ENCODE results near the gene LYRM4.

The LYRM4 gene

GRCh38 chr6:5260661-5261544 is at the start of gene LYRM4, which contains the start of gene FARS2:
TSS of gene LYRM4 (minus strand) at chr6:5260950. CDS start at chr6:5260733, 217 bp downstream.
TSS of gene FARS2 (plus strand) at chr6:5261513.
- peak; percentile 76 for DNase-seq (ENCODE audit: low read depth, low spot score)

GRCh38 chr6:5308066-5308465 is 47.3 kb upstream of the LYRM4 start:
- DNase-seq (ENCODE audit: low read depth, low spot score) = no peak

DNA sequence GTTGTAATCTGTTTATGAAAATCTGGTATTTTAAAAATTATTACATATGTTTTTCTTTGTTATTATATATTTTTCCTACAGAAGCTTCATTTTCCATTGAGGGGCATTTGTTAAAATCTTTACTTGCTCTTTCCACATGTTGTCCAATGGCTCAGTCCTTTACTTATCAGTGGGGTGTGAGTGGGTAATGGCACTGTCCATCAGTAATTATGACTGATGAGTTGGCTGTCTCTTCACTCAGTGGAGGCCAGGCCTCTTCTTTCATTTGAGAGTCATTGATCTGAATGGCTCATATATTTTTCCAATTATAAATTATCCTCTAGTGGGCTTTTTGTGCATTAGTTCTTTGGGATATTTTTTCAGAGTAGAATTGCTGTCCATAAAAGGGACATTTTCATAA is 46.3 kb upstream of the LYRM4 start:
- DNase-seq (ENCODE audit: low read depth, low spot score) = no peak

DNA sequence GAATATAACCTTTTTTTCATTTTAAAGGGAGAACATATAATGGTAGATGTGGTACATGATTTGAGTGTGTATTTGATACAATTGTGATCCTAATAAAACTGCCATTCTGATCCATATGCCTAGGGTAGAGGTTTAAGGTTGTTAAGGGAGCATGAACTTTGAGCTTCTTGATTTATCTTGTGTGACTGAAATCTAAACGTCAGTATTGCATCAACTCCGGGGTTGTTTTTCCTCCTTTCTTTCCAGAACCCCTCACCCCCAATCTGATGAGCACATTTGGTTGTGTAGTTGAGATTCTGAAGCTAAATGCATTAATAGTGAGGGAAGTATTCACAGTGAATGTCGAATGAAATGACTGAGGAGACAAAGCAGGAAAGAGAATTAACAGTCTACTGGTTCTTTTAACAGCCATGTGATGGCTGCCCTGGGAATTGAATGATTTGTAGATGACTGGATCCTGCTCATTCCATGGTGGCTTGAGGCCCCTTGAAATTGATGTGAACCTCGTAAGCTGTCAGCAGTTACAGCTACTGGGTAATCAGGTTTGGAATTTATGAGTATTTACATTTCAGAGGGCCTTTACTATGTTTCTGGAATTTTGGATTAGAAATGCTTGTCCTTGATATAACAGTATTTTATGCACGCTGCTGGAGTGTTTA is 45.3 kb upstream of the LYRM4 start:
- DNase-seq (ENCODE audit: low read depth, low spot score) = no peak

GRCh38 chr6:5303682-5304081 is 42.9 kb upstream of the LYRM4 start:
- no peak for DNase-seq (ENCODE audit: low read depth, low spot score)

DNA sequence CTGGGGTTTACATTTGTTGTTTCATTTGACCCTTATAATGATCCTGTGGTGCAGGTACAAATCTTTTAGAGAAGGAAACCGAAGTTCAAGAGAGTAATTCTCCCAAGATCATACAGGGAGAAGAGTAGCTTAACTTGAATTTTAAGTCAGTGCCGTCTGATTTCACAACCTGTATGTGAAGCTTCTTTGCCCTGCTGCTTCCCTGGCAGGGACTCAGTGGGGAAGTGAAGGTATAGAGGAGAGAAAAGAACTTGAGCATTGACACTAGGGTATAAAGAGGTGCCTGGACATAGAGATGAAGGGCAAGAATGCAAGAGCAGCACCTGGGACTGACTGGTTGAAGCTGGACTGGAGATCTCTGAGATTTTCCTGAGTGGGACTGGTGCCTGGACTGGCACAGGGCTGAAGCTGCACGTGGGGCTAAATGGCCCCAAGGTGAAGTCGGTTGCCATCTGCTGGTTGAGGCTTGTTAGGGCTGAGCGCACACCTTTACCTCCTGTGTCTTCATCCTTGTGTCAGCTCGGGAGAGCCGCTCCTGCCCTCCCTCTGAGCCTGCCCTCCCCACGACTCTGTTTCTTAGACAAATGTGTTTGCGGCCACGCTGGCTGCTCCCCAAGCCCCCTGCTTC is 42.4 kb upstream of the LYRM4 start:
- DNase-seq (ENCODE audit: low read depth, low spot score) = no peak

DNA sequence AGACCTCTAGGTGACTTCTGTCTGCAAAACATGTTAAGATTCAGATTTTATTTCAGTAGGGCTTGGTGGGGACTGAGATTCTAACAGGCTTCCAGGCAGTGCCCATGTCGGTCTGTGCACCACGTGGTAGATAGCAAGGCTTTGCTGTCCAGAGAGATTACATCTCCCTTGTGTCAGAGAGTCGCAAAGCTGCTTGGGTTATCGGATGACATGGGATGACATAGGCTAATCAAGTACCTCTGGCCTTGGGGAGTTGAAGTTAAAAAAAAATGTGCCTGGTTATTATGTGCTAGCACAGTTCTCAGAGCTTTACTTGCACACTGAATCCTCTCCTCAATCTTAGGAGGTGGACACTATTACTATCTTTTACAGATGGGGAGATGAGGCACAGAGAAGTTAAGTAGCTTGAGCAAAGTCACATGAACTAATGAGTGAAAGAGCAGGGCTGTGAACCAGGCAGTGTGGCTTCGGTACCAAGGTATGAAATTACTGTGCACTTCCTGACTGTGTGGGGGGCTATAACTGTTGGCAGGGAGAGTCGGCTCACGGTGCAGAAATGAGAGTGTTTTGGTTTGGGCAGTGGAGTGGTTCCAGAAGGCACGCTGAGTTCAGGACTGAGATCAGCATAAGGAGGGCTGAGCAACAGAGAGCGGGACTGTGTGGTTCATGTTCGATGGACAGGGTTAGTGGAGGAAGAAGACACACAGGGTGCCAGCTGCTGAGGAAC is 41.6 kb upstream of the LYRM4 start:
- no peak for DNase-seq (ENCODE audit: low read depth, low spot score)

DNA sequence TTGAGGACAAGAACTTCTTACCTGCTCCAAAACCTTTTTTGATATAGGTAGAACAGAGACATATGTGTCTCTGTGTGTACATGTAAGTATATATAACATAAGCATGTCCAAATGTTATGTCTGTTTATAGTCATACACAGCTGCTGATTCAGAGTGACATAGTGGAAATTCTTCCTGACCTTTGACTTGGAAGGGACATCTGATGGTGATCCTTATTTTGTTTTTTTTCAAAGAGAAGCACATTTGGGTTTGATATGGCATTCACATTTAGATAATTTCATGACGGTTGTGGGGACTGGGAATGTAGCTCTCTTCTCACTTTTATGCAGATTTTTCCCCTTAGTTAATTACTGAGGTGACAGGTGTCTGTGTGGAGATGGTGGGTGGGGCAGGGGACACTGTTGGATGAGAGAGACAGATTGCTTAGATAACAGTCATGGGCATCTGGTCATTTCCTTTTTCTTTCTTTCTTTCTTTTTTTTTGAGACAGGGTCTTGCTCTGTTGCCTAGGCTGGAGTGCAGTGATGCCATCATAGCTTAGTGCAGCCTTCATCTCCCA is 39.5 kb upstream of the LYRM4 start:
- no peak for DNase-seq (ENCODE audit: low read depth, low spot score)

GRCh38 chr6:5295623-5296022 is 34.9 kb upstream of the LYRM4 start:
- DNase-seq (ENCODE audit: low read depth, low spot score) = no peak

- no peak for DNase-seq (ENCODE audit: low read depth, low spot score)
Observed at GRCh38 chr6:5294392-5295211, 33.9 kb upstream of the LYRM4 start.

DNA sequence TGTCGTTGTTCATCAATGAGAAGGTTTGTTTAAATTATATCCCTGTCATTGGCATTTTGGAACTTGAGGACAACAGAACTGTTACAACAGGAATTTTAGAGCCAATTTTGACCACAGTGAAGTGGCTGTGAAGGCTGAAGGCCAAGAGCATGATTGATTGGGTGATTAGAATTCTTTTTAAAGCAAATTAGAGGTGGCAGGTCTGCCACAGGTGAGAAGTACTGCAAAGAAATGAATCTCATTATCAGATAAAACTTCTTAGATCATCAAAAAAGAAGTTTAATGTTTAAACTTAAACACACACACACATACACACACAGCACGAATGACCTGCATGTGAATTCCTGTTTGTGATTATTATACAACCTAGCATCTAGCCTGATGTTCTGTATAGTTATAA is 32.9 kb upstream of the LYRM4 start:
- no peak for DNase-seq (ENCODE audit: low read depth, low spot score)

GRCh38 chr6:5292154-5292553 is 31.4 kb upstream of the LYRM4 start:
- DNase-seq (ENCODE audit: low read depth, low spot score) = no peak

DNA sequence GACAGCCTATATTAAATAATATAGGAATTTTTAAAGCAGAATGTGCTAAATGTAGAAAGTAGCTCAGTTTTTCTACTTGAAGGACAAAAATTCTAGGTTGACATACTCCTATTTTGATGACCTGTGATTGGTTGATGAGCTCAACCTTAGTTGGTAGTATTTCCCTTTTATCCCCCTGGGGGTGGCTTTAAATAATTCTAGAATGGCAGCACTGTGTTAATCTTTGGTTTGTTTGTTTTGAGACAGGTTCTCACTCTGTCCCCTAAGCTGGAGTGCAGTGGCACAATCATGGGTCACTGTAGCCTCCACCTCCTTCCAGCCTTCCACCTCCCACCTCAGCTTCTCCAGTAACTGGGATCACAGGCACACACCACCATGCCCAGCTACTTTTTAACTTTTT is 29.8 kb upstream of the LYRM4 start:
- no peak for DNase-seq (ENCODE audit: low read depth, low spot score)

DNA sequence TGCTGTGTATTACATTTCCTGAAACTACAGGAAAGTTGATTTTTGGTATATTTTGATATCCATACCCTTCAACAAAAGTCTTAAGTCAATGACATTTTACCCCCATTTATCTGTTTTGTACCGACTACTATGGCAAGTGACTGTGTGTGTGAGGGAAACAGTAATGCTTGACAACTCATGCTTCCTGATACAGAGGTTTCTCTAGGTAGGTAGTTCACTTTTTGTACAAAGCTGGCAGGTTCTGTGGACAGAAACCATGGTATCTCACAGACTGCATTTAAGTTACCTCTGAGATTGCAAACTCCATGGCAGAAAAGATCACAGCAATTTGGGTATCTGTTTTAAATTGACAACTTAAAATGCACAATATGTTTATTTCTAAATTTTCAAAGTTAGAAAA is 29.3 kb upstream of the LYRM4 start:
- no peak for DNase-seq (ENCODE audit: low read depth, low spot score)

DNA sequence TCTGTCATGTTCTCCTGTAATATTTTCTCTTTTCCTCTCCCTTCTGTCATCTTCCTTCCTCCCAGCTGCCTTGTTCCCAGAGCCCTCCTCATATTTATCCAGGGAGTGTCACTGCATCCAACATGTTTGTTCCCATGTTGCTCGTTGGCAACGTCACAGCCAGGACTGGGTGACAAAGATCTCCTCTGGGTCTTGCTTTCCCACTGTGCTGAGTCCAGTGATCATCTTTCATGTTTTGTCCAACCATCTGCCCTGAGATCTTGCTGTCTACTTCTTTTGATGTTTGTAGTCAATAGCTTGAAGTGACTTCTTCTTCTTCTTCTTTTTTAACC is 27.2 kb upstream of the LYRM4 start:
- no peak for DNase-seq (ENCODE audit: low read depth, low spot score)

DNA sequence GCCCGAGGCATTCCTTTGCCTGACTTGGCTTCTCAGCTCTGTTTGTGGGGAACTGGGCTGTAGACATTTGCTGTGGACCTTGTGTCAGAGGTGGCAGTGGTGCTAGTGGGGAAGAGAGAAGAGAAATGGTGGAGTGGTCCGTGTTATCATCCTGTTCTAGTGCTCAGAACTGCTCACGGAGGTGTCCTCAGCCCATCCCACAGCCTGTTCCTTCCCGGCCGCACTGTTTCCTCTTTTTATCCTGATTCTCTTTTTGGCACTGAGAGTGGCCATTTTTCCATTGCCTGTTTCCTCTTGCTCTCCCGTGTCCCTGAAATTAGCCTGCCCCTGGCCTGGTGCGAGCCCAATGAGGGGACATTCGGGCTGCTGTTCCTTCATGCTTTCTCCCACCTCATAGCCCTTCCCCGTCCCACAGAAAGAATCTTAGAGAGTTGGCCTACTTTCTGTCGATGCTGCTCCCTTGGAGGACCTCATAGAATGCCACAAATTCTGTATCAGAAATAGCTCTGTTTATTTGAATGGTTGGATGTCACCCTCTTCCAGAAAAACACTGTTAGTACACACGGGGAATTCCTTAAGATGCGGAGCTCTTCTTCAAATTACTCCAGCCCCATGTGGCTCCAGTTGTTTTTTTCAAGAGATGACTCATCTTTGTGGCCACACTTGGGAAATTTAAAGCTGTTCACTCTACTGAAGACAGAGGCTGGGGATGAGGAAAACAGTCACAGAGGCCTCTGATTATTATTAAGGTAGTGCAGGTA is 26.6 kb upstream of the LYRM4 start:
- DNase-seq (ENCODE audit: low read depth, low spot score) = no peak

DNA sequence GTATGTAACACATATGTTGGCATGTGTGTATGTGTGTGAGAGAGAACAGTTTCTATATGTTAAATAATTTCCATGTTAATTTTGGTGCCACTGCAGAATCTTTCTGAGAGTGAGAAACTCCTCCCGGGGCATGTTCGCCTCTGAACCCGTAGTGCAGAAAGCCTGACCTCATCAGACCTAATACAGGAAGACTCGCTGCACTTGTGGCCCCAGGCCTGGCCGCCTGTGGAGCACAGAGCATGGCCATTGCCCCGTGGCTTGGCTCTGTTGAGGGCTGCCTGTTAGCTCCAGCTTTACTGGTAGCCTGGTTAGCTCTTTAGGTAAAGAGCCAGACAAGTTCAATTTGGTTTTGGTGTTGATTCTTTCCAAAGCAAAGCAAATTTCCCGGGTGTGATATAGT is 26.0 kb upstream of the LYRM4 start:
- DNase-seq (ENCODE audit: low read depth, low spot score) = no peak

DNA sequence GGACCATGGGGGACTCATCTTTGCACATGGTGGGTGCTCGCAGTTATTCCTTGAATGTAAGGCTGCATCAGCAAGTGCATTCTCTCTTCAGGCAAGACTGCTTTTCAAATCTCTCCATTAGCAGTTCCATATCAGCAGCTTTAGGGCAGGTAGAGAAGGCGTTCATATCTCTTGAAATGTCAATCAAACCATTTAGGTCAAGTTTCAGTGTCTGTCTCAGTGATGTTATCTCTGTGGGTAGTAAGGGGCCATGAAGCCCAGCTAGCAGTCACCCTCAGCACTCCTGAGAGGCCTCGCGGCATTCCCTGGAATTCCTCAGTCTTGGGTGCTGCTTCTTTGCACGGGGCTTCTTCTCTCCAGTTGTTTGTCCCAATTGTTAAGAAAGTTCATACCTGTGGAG is 24.8 kb upstream of the LYRM4 start:
- DNase-seq (ENCODE audit: low read depth, low spot score) = no peak

GRCh38 chr6:5285081-5285480 is 24.3 kb upstream of the LYRM4 start:
- no peak for DNase-seq (ENCODE audit: low read depth, low spot score)

DNA sequence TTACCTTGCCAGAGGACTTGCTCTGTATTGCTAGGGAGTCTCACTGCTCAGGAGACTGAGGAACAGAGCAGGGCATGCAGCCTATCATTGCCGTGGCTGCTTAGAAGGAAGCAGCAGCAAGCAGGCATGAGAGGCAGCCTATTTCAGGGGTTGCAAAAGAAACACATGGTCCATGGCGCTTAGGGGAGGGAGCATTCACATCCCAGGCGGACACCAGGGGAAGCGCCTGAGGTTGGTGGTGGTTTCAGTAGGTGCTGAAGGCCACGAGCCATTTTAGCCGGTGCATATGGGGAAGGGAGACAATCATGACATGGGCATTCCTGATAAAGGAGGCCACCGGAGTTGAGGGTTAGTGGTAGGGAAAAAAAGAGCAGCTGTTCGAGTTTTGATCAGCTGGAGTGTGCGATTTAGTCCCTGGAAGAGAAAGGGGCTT is 21.5 kb upstream of the LYRM4 start:
- no peak for DNase-seq (ENCODE audit: low read depth, low spot score)

Measured in activated naive CD8-positive, alpha-beta T cell treated with anti-CD3 and anti-CD28 coated beads, Interleukin-2, amount 50 U/mL, for 16 hours (primary cell).